ENCODE measurements around the gene TIGD6.

DNA sequence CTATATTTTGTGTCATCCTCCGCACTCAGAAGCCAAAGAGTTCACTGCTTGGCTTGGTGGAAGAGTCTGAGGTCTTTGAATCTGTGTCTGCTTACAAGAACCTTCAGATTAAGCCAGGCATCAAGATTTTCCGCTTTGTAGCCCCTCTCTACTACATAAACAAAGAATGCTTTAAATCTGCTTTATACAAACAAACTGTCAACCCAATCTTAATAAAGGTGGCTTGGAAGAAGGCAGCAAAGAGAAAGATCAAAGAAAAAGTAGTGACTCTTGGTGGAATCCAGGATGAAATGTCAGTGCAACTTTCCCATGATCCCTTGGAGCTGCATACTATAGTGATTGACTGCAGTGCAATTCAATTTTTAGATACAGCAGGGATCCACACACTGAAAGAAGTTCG, 19.2 kb downstream of the TIGD6 start:
- TF ChIP-seq JUN (CRISPR knock-in tag; IDR thresholded peaks at IDR 0.05) (no peak), TEAD4 (CRISPR knock-in tag; IDR thresholded peaks at IDR 0.05) (no peak), ZNF396 (CRISPR knock-in tag; IDR thresholded peaks at IDR 0.05; ENCODE audit: borderline replicate concordance) (no peak)
- TF ChIP-seq, protein P1, sequence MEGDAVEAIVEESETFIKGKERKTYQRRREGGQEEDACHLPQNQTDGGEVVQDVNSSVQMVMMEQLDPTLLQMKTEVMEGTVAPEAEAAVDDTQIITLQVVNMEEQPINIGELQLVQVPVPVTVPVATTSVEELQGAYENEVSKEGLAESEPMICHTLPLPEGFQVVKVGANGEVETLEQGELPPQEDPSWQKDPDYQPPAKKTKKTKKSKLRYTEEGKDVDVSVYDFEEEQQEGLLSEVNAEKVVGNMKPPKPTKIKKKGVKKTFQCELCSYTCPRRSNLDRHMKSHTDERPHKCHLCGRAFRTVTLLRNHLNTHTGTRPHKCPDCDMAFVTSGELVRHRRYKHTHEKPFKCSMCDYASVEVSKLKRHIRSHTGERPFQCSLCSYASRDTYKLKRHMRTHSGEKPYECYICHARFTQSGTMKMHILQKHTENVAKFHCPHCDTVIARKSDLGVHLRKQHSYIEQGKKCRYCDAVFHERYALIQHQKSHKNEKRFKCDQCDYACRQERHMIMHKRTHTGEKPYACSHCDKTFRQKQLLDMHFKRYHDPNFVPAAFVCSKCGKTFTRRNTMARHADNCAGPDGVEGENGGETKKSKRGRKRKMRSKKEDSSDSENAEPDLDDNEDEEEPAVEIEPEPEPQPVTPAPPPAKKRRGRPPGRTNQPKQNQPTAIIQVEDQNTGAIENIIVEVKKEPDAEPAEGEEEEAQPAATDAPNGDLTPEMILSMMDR (IDR thresholded peaks at IDR 0.05), result no peak
- TF ChIP-seq, protein P2, sequence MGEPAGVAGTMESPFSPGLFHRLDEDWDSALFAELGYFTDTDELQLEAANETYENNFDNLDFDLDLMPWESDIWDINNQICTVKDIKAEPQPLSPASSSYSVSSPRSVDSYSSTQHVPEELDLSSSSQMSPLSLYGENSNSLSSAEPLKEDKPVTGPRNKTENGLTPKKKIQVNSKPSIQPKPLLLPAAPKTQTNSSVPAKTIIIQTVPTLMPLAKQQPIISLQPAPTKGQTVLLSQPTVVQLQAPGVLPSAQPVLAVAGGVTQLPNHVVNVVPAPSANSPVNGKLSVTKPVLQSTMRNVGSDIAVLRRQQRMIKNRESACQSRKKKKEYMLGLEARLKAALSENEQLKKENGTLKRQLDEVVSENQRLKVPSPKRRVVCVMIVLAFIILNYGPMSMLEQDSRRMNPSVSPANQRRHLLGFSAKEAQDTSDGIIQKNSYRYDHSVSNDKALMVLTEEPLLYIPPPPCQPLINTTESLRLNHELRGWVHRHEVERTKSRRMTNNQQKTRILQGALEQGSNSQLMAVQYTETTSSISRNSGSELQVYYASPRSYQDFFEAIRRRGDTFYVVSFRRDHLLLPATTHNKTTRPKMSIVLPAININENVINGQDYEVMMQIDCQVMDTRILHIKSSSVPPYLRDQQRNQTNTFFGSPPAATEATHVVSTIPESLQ (CRISPR knock-in tag; IDR thresholded peaks at IDR 0.05), result no peak
- TF ChIP-seq, protein P3, sequence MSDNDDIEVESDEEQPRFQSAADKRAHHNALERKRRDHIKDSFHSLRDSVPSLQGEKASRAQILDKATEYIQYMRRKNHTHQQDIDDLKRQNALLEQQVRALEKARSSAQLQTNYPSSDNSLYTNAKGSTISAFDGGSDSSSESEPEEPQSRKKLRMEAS (CRISPR knock-in tag; IDR thresholded peaks at IDR 0.05), result no peak

Measured in WTC11 (cell line).